Amygdala (tissue), 56 donors: ENCODE measurements around the gene PLA2R1.

ENCODE experiments used
- DNase-seq, 56 donors: peaks; one replicate each; lab custom pipeline; 2025; lab: John Stamatoyannopoulos, UW

PLA2R1 gene

GRCh38 chr2:160035125-160035524 is 27.3 kb downstream of the PLA2R1 start:
- DNase-seq: no peak

- no peak for DNase-seq
Observed at GRCh38 chr2:160034396-160034795, 28.0 kb downstream of the PLA2R1 start.

- DNase-seq: no peak
Observed at GRCh38 chr2:160033732-160034392, 28.6 kb downstream of the PLA2R1 start.

GRCh38 chr2:160029270-160029628 is 33.2 kb downstream of the PLA2R1 start:
- DNase-seq: no peak

GRCh38 chr2:160028431-160029269 is 33.8 kb downstream of the PLA2R1 start:
- no peak for DNase-seq

- DNase-seq: no peak
Observed at GRCh38 chr2:160022162-160022561, 40.3 kb downstream of the PLA2R1 start.

GRCh38 chr2:160019374-160020090 is 42.9 kb downstream of the PLA2R1 start:
- DNase-seq: no peak

- DNase-seq: no peak
Observed at GRCh38 chr2:160015746-160016145, 46.7 kb downstream of the PLA2R1 start.

- no peak for DNase-seq
Observed at GRCh38 chr2:160014227-160014626, 48.2 kb downstream of the PLA2R1 start.

GRCh38 chr2:160010361-160011145 is 51.9 kb downstream of the PLA2R1 start:
- no peak for DNase-seq

GRCh38 chr2:160007111-160007510 is 55.3 kb downstream of the PLA2R1 start:
- no peak for DNase-seq

- no peak for DNase-seq
Observed at GRCh38 chr2:160006475-160006874, 55.9 kb downstream of the PLA2R1 start.

- no peak for DNase-seq
Observed at GRCh38 chr2:160005908-160006307, 56.5 kb downstream of the PLA2R1 start.

GRCh38 chr2:160005476-160005875 is 56.9 kb downstream of the PLA2R1 start:
- no peak for DNase-seq

- no peak for DNase-seq
Observed at GRCh38 chr2:159998961-159999360, 63.5 kb downstream of the PLA2R1 start.

GRCh38 chr2:159998243-159998642 is 64.2 kb downstream of the PLA2R1 start:
- DNase-seq: no peak

GRCh38 chr2:159996792-159997546 is 65.4 kb downstream of the PLA2R1 start:
- no peak for DNase-seq

GRCh38 chr2:159995038-159995437 is 67.4 kb downstream of the PLA2R1 start:
- no peak for DNase-seq

GRCh38 chr2:159989249-159989648 is 73.2 kb downstream of the PLA2R1 start:
- no peak for DNase-seq

GRCh38 chr2:159988412-159988970 is 73.9 kb downstream of the PLA2R1 start:
- no peak for DNase-seq
